SKM-1 treated with dmso at 0.1 percent for 144 hours (cell line): ENCODE results near the gene COPS8.

Experiments used
- DNase-seq: peaks from one replicate; lab custom pipeline; 2025; ENCODE audit not compliant: unreplicated experiment; lab: John Stamatoyannopoulos, UW

Gene COPS8

DNA sequence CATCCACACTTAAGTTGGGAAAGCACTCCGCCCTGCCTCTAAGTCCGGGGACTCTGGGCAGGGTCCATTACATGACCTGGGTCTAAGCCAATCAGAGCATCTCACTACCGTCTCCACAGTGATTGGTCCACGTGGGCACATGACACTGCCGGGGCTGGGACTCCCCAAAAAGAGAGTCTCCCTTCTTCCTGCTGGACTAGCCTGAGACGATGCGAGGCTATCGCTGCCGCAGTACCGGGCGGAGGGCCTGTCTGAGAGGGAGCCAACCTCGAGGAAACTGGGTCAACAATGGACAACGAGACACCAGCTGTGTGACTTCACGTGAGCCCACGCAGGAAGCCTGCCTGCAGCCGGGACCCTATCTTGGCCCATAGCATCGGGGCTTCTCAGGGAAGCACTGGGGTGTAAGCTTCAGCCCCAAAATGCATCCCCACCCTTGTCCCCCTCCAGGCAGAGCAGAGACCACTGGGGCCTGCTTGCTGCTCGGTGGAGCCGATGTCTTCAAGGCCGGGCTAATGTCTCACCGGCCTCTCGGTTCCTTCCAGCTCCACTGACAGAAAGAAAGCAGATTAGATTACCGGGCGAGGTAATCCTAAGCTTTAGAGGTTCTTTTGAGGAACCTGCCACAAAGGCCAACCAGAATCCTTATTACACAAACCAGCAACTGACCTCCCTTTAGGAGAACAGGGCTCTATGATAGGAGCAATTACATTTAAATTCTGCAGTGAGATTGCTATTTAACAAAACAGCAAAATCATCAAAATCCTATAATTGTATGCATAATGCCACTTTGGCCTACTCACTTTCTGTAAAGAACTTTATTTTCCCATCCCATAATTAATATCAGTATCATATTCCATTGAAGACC is 21.3 kb upstream of the COPS8 start:
- no peak for DNase-seq

DNA sequence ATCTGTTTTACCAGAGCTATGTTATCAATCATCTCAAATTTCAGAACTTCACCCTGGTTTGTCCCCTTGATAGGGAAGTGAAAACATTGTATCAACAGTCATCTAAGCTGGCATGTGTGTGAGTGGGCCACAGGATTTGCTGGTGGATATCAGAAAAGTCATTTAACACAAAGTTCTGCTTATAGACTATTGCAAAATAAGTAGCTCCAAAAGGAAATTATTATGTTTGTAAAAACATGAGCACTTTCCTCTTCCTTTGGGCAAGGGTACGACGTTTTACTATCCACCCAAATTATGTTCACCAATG is 20.7 kb upstream of the COPS8 start:
- DNase-seq = no peak

DNA sequence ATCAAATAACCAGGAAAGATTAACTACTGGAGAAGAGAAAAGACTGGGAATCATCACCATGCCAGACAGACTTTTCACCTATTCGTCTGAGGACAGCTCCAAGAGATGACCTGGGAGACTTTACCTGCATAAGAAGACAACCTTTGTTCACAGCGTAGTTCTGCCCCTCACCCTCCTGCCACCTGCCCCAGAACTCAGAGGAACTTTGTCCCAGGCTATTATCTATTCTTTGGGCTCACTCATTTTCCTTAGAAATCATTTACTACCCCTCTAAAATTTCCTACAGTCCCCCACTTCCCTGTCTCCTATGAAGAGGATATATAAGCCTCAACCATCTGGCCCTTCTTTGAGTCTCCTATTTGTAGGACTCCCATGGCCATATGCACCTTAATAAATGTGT is 19.3 kb upstream of the COPS8 start:
- no peak for DNase-seq

DNA sequence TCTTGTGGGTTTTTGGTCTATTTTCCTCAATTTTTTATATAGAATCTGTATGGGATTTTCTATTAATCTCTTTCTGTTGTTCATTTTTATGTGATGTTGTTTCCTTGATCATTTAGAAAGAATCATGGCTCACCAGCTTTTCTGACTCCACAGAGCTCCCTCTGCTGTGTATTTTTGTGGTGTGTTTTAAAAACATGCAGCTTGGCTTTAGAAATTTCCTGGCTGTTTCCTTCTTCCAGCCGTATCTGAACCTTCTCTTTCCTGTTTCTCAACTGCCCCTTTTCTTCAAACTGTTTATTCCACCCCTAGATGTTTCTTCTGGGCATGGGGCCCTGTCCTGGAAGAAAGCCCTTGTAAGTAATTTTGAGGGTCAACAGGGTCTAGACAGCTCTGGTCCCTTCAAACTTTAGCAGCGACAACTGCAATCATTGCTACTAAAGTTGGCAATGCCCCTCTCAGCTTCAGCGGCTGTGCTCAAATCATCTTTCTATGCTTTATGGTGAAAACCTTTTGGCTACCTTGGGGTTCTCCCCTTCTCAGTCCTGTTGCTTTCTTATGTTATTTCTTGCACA is 17.6 kb upstream of the COPS8 start:
- DNase-seq = no peak

DNA sequence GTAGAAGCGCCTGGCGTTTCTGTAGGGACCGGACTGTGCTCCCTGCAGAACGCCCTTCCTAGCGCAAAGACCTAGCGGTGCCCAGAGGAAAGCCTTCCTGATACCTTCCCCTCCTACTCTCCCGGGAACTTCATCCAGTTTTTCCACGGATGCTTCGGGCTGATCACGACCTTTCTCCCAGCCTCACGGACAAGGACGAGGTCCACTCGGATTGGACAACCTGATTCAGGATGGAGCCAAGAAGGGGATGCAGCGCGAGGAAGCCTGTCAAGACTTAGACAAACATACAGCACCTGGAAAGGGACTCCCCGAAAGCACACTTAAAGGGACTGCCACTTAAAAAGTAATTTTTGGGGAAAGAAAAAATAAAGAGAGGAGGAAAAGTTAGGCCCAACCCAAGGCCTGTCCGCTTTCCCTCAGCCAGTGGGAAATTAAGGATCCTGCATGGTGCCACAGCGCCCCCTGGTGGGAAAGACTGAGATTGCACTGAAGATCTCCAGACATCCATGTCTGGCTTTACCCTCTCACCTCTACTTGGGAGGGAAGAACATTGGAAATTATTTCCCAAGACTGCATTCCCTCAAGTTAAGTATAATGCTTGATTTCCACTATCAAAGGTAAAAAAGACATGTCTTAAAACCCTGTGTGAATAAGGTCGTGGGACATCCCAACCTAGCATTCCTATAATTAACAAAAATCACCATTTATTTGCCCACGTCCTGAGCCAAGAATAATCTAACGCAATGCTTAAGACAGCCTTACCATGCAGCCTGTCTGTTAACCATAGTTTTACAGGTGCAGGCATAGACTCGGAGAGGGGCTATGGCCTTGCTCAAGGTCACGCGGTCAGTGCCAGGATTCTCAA is 13.4 kb upstream of the COPS8 start:
- peak; percentile 17 for DNase-seq

DNA sequence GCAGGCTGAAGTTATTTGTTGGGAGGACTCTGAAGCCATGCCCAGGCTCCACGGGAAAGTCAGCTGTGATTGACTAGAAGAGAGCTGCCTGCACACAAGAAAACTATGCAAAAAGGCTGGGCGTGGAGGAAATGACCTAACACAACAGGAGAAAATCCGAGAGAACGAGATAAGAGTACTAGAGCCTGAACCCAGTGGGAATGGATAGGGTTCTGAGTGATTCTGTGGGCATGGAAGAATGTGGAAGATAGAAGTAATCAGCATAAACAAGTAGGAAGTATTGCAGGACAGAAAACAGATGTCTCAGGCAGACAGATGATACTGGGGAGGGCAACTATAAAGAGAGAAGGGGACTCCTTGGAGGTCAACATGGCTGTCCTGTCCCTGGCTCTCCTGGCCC is 12.1 kb upstream of the COPS8 start:
- DNase-seq = no peak

DNA sequence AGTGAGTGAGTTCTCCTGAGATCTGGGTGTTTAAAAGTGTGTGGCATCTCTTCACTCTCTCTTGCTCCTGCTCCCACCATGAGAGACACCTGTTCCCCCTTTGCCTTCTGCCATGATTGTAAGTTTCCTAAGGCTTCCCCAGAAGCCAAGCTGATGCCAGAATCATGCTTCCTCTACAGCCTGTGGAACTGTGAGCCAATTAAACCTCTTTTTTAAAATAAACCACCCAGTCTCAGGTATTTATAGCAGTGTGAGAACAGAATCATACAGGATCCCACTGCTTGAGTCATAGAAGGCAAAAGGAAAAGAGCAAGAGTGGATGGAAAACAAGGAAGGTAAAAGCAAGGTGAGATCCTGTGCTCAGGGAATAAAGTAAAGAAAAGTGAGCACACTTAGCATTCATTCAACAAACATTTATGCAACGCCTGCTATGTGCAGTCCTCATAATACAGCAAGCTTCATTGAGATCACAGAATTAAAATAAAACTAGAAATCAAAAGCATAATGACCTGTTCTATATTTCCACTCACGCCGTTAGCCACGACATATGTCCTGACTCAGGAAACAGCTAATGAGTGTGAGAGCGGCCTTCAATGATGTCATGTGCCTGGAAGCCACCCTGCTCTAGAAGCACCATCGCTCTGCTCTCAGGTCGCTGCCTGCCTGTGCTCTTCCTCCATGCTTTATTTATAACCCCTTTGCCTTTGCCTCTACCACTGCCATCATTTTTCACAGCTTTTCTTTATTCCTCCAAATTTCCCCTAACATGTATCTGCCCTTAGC is 11.3 kb upstream of the COPS8 start:
- no peak for DNase-seq

DNA sequence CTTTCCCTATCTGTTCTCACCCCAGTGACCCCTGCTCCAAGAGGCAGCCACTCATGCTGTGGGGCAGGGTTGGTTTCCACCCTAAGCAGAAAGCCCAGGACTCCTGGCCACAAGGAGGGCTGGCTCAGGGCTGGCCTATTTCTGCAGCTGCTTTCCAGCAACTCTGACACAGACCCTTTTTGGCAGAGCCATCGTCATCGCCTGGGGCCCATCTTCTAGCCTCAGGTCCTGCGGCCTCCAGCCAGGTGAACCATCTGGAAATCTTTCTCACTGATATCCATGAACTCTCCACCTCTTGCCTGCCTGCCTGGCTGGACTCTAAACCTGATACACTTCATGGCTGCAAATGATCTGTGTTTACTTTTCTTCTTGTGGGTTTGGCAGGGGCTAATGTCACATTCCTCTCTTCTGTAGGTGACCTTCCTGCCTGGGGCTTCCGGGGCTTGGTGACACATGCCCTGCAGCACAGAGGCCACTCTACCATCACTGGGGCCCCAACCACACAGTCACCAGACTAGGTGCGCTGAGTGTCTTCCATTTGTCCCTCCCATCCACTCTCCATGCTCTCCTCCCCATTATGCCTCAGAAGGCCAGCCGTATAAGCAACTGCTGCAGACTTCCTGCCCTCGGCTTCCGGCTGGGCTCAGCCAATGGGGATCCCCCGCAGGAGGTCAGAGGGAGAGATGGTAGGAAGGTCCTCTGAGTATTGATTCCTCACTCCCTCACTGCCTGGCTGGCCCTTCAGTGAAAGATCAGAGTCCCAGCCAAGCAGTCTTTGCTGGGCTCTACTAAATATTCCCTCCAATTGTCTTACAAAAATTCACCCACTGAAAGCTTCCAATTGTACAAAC is 9.7 kb upstream of the COPS8 start:
- DNase-seq = no peak

DNA sequence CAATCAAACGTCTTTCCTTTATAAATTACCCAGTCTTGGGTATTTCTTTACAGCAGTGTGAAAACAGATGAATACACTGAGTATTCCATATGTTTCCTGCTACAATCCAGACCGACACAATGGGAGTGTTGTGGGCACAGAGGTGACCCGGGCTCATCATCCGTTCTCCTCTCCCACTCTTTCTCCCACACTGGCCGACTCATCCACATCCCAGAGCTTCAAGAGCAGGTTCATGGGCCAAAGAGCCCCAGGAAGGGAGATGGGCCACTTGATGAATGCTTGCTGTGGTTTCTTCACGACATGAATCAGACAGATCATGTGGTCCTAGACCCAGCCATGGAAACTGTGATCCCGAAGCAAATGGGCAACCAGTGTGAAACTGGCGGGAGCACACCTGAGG is 4.1 kb upstream of the COPS8 start:
- no peak for DNase-seq

DNA sequence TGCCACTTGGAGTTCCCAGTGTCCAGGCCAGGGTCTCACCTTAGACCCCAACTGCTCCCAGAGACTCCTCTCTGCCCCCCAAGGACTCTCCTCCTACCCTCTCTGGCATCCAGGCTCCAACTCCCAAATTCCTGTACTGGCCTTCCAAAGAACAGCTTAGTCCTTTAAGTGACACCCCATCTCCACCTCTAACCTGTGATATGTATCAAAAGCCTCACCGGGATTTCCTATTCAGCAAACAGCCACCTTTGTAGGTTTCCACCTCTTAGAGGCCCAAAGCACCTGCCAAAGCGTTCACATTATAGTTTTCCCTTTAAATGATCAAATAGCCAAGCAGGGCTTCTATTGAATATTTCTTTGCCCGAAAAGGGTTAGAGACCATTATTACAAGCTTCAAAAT is 2.7 kb upstream of the COPS8 start:
- no peak for DNase-seq

DNA sequence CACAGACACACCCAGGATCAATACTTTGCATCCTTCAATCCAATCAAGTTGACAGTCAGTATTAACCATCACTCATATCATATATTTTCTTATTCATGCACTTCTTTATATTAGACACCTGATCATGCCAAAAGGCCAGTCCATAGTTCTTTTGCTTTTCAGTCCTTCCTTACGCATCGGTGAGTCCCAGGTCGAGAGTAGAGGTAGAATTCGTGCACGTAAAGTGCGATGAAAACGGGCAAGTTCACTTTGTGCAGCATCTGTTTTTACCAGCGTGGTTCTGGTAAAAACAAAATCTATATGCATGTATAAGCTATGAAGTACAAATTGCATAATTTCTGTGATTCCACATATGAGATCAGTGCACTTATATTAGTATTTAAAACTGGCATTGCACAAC is 1.2 kb upstream of the COPS8 start:
- DNase-seq = no peak

DNA sequence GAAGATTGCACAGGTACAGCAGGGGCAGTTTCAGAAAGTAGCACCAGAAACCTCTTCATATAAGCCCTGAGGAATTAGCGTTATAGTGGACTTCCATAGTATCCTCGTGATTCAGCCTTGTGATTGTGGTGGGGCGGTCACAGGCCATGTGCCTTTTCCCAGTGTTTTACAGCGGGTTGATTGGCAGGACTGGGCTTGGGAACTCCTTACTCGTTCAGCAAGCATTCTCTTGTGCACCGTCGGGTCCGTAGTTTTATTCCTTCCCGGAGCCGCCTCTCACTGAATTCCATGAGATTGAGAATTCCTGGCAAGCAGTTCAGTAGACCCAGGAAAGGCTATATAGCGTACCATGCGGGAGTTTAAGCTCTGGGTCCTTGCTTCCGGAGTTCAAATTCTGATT is 5.2 kb downstream of the COPS8 start:
- no peak for DNase-seq

DNA sequence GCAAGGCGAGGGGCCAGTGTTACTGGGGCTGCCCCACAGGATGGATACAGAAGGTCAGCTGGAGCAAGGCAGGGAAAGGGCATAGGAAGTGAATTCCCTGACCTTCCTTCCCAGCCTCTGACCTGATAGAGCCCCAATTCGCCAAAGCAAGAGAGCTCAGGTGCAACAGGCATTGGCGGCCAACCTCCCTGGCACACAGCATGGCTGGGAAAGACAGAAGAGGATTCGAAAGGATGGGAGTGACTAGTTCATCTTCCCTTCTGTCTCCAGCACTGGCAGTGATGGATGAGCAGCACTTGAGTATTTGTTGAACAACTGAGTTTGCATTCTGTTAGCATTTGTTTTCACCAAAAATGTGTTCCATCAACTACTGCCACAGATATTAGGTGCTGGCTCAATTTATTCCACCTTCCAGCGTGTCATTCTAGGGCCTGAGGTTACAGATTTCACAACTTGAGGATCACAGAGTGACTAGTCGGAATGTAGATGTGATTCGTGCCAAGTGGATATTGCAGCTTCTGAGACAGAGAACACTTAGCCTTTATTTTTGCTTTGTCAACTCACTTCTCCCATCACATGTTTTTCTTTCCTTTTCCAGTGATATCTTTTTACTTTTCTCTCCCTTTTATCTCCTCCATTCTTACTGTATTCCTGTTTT is 6.2 kb downstream of the COPS8 start:
- no peak for DNase-seq

DNA sequence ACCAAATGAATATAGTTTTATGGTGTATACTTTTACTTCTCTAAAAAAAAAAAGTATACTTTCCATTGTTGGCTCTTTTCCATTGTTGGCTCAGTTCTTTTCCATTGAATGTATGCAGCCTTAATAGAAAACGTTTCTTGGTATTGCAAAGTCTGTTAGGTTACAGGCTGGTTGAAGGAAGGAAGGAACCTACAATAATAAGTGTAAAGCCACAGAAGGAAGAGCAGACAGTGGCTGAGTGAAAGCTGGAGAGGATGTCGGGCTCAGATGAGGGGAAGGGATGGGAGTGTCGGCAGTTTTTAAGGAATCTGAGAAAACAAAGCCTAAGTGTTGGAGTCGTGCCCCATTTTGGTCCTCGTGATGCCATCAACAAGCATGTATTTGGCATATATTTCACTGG is 6.8 kb downstream of the COPS8 start:
- DNase-seq = no peak

DNA sequence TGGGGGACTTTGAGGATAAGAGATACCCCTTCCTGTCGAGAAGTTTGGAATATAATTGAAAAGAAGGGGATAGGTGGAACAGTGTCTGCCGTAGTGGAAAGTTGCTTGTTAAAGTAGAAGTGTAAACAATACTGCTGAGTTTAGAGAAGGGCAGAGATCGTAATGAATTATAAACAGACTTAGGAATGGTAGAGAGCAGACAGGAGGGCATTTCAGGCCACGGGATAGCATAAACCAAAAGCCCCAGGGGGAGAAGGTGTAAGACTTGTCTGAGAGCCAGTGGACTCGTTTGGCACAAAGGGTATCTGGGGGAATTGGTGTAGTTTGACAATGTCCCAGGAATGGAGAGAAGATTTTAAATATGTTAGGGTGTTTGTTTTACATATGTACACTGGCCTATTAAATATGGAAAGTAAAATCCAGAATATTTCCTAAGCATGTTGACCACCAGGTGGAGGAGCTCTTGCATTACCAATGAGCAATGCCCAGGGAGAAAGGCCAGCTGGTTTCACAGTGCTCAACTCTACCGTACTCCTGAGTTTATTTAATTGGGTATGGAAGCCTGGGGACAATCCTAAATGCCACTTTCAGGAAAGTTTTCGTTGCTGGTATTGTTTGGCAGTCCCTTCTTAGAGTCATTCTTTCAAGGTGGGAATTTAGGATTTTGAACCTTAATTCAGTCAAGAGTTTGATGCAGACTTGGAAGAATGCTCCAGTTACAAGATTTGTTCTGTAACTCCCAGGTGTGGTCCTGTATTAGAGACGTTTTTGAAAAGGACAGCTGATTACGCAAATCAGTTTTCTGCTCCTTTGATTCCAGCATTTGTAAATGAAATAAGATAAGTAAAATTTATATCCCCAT is 7.5 kb downstream of the COPS8 start:
- no peak for DNase-seq

DNA sequence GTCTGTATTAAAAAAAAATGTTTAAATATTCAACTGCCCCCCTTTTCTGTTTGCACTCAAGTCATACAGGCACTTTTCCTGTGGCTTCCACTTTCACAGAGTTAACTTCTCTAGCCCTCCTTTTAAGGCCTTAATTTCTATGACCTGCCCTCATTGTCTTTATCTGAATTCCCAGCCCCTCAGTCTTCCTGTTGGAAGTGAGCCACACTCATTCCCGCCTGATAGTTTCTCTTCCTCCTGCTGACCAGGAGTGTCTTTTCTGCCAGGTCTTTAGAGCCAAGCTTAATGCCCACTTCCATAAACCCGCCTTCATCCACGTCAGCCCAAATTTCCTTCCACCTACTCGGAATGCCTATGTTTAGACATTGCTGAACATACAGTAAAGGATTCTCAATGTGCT is 10.5 kb downstream of the COPS8 start:
- no peak for DNase-seq

DNA sequence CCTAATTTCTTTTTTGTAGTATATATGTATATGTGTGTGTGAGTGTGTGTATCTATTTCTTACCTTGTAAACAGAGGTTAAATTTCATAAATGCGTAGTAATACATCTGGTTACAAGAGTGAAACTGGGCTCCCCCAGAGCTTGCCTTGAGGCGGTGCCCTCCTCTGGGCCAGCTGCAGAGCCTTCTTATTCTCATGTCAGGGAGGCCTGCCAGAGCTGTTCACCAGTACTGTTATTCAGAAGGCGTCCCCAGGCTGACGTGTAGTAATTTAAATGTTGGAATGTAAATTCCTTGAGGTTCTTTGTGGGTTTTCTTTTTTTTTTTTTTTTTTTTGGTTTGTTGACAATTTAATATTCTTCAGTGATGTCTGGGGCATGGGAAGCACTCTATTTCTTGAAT is 11.2 kb downstream of the COPS8 start:
- DNase-seq = no peak

DNA sequence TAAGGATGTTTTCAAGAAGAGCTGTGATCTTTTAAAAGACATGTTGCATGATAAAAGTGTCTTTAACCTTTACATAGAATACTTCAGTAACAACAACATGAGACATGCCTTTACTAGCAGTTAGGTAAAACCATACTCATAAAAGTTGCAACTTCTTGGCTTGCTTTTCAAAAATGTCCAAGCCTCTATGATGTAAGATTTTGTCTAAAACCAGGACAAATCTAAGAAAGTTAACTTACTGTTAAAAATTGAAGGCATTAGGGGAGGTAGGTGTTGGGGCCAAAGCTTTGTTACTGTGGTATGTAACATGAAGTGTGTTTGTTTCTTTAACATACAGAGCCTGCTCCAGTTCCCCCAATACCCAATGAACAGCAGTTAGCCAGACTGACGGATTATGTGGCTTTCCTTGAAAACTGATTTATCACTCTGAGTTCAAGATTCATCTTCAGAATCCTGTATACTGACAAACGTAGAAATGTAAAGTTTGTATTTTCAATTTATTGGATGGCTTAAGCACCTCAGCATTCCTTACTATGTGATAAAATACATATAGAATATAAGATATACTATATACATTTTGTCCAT is 11.7 kb downstream of the COPS8 start:
- DNase-seq = no peak
